Fibroblast of the aortic adventitia (primary cell): ENCODE measurements around the gene SDSL. TPM values are rescaled to one million over a fixed set of nuclear protein-coding genes. Genes with fewer than 3 reads are reported as not detected.

Source experiments
- DNase-seq: peaks from one replicate; pipeline ENCODE4 v3.0.0-alpha.2; 2010; ENCODE audit warnings: low read depth
- H3K4me3 ChIP-seq: 2 replicates; pipeline ENCODE4 v1.5.1; 2011; ENCODE audit warnings: low read depth, mild to moderate bottlenecking, control low read depth, low read length, moderate library complexity
- CTCF ChIP-seq: IDR thresholded peaks from 2 replicates; pipeline ENCODE4 v1.5.1; 2011; ENCODE audit warnings: mild to moderate bottlenecking, low read length, control low read depth, inconsistent platforms; ENCODE audit not compliant: insufficient read depth
- total RNA-seq: library from RNA; depleted of rRNA; stranded (reverse); fragments of >200 nt; gene quantifications from 2 replicates; pipeline ENCODE4 v1.2.3, GENCODE V29; 2012; ENCODE audit warnings: low replicate concordance

The SDSL gene
- total RNA-seq, 1 donor: 1.9 TPM

- DNase-seq: no peak
- no peak for TF ChIP-seq CTCF
- H3K4me3 ChIP-seq: no peak overlapping the region
These were observed 27.1 kb upstream of the SDSL start for GRCh38 chr12:113395119-113395518.

DNA sequence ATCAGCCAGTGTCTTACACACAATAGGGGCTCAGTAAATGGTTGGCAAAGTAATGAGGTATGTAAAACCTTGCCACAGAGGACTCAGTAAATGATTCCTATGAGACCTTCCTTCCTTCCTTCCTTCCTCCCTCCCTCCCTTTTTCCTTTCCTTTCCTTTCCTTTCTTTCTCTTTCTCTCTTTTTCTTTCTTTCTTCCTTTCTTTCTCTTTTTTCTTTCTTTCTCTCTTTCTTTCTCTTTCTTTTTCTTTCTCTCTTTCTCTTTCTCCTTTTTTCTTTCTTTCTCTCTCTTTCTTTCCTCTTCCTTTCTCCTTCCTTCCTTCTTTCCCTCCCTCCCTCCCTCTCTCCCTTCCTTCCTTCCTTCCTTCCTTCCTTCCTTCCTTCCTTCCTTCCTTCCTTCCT, 26.0 kb upstream of the SDSL start:
- no peak for DNase-seq
- H3K4me3 ChIP-seq: no peak overlapping the region
- TF ChIP-seq CTCF: no peak

GRCh38 chr12:113396828-113397496, 25.2 kb upstream of the SDSL start:
- no peak for TF ChIP-seq CTCF
- no peak for DNase-seq
- H3K4me3 ChIP-seq: no peak overlapping the region

DNA sequence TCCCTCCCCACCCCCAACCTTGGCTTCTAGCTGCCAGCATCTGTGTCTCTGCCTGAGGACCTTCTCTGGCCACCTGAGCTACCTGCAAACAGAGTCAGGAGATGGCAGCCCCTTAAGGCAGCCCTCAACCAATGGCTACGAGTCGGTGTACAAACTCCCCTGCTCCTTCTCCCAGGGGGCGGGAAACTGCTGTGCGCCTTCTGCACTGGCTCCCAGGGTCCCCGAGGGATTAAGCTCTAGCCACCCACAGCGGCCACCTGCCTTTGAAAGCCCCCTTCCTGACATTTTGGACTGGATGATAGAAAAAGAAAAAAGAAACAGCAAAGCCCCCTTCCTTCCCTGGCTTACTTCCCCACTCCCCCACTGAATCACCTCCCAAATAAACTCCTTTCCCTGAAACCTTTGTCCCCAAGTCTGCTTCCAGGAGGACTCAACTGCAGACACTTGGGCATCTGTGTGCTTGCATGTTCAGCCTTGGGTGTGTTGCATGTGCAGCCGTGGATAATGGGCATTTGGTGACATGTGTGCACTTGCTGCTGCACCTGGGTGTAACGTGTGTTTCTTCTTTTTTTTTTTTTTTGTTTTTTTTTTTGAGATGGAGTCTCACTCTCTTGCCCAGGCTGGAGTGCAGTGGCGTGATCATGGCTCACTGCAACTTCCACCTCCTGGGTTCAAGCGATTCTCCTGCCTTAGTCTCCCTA, 24.5 kb upstream of the SDSL start:
- no peak for DNase-seq
- no peak overlapping the region for H3K4me3 ChIP-seq
- TF ChIP-seq CTCF: no peak

GRCh38 chr12:113398346-113399290, 23.6 kb upstream of the SDSL start:
- no peak for DNase-seq
- H3K4me3 ChIP-seq: no peak overlapping the region
- no peak for TF ChIP-seq CTCF

DNA sequence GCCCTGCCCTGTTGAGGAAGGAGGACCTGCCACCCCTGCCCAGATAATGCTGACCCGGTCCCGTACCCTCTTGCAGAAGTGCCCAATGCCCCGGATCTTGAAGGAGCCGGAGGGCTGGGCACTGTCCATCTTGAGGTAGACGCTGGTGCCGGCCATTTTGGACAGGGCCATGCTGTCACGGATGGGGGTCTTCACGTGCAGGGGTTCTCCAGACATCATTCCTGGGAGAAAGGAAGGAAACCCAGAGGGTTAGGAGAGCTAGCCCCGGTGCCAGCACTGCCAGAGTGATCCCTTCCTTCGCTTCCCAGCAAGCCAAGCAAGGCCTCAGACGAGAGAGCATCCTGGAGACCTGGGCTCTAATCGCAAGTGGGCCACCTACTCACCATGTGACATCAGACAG, 22.7 kb upstream of the SDSL start:
- no peak for DNase-seq
- TF ChIP-seq CTCF: no peak
- H3K4me3 ChIP-seq: no peak overlapping the region
